ENCODE data around the gene IL17RA. TPM values are rescaled to one million over a fixed set of nuclear protein-coding genes. Genes with fewer than 3 reads are reported as not detected.
A peak's percentile ranks its signal among the peaks of the same experiment; 100 is the strongest.
"Not testable (repeated sequence)": the region's sequence is repeated elsewhere in the genome, so short reads cannot be mapped to it uniquely, and the experiment has no call there.

Gene IL17RA, protein sequence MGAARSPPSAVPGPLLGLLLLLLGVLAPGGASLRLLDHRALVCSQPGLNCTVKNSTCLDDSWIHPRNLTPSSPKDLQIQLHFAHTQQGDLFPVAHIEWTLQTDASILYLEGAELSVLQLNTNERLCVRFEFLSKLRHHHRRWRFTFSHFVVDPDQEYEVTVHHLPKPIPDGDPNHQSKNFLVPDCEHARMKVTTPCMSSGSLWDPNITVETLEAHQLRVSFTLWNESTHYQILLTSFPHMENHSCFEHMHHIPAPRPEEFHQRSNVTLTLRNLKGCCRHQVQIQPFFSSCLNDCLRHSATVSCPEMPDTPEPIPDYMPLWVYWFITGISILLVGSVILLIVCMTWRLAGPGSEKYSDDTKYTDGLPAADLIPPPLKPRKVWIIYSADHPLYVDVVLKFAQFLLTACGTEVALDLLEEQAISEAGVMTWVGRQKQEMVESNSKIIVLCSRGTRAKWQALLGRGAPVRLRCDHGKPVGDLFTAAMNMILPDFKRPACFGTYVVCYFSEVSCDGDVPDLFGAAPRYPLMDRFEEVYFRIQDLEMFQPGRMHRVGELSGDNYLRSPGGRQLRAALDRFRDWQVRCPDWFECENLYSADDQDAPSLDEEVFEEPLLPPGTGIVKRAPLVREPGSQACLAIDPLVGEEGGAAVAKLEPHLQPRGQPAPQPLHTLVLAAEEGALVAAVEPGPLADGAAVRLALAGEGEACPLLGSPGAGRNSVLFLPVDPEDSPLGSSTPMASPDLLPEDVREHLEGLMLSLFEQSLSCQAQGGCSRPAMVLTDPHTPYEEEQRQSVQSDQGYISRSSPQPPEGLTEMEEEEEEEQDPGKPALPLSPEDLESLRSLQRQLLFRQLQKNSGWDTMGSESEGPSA
- total RNA-seq (2021; ENCODE audit: unreplicated experiment) (11.7 TPM), Bru-seq, nascent RNA (percentile 62 among the genes with signal in this experiment), BruChase-seq, experiment 1, labeled RNA remaining after a 2-hour chase (percentile 73 among the genes with signal in this experiment), BruChase-seq, experiment 2, labeled RNA remaining after a 6-hour chase (percentile 70 among the genes with signal in this experiment)
- polyA plus RNA-seq (2012; ENCODE audit: insufficient read length): 9.1 TPM
- long read RNA-seq, partial matches to known transcripts: 4 of 26 reads
- long read RNA-seq, other reads (novel, unspliced or antisense): 22 of 26 reads

DNA sequence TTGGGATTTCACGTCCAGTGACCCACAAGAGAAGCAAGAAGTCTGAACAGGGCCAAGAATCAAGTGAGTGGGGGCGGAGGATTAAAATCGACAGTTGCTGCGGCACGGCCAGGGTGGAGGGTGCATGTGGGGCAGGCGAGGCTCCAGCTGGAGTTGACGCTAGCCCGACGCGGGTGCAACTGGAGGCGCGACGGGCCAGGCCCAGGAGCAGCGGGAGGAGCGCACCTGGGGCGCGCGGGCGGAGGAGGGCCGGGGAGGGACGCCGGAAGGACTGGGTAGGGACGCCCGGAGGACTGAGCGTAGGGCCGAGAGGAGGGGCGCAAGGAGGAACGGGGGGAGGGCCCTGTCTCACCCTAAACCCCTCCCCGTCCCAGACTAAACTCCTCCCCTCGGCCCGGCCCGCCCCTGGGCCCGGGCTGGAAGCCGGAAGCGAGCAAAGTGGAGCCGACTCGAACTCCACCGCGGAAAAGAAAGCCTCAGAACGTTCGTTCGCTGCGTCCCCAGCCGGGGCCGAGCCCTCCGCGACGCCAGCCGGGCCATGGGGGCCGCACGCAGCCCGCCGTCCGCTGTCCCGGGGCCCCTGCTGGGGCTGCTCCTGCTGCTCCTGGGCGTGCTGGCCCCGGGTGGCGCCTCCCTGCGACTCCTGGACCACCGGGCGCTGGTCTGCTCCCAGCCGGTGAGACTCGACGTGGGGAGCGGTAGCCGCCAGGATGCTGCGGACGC lies at the start of gene IL17RA:
IL17RA (plus strand) TSS at position 447 of the 723 bp plus-strand sequence; CDS start at position 539, 92 bp downstream.
- peaks cover 11% of the 10 kb centered on the region for H3K4me1 ChIP-seq (ENCODE audit: control insufficient read depth, insufficient read depth, low read length)
- no TSS peak for BruUV-seq (replicated peaks)
- peak within 1 kb of the TSS; percentile 60 to 74 for H3K4me3 ChIP-seq (ENCODE audit: low read depth in 2 of 2, low read length in 2 of 2)
- no peaks in the 10 kb centered on the region for H3K36me3 ChIP-seq (ENCODE audit: control insufficient read depth, insufficient read depth, low read length)
- TF ChIP-seq SIN3A (IDR thresholded peaks at IDR 0.05; ENCODE audit: borderline replicate concordance, insufficient read depth, low read depth, low read length) (peak; percentile 19; the same call in 1 of the 2 replicates), POLR2AphosphoS5 (IDR thresholded peaks at IDR 0.05; ENCODE audit: low read depth, low read length) (peak; percentile 30; the same call in 1 of the 2 replicates)
- TF ChIP-seq, protein P1, sequence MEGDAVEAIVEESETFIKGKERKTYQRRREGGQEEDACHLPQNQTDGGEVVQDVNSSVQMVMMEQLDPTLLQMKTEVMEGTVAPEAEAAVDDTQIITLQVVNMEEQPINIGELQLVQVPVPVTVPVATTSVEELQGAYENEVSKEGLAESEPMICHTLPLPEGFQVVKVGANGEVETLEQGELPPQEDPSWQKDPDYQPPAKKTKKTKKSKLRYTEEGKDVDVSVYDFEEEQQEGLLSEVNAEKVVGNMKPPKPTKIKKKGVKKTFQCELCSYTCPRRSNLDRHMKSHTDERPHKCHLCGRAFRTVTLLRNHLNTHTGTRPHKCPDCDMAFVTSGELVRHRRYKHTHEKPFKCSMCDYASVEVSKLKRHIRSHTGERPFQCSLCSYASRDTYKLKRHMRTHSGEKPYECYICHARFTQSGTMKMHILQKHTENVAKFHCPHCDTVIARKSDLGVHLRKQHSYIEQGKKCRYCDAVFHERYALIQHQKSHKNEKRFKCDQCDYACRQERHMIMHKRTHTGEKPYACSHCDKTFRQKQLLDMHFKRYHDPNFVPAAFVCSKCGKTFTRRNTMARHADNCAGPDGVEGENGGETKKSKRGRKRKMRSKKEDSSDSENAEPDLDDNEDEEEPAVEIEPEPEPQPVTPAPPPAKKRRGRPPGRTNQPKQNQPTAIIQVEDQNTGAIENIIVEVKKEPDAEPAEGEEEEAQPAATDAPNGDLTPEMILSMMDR (IDR thresholded peaks at IDR 0.05): no peak
- peak; percentile 32 for DNase-seq (ENCODE audit: low read depth, low spot score)
- in situ Hi-C loops (cut with HindIII; ENCODE audit: low pct_unique_long_range_greater_than_20kb, low sequenced_read_pairs): no loop called here
- intact Hi-C loops (cut with micrococcal nuclease; ENCODE audit: unreplicated experiment): no loop called here
- peak; percentile 99 for ATAC-seq
- H3K27ac ChIP-seq (ENCODE audit: low read length): peak within 1 kb of the TSS; percentile 61
- CTCF ChIA-PET: no interaction called here
- no peaks in the 10 kb centered on the region for H3K9me3 ChIP-seq (ENCODE audit: control insufficient read depth, insufficient read depth, low read depth, low read length)
- POLR2A ChIA-PET: no interaction called here
- no peaks in the 10 kb centered on the region for H3K27me3 ChIP-seq (ENCODE audit: control insufficient read depth, insufficient read depth, low read length)

DNA sequence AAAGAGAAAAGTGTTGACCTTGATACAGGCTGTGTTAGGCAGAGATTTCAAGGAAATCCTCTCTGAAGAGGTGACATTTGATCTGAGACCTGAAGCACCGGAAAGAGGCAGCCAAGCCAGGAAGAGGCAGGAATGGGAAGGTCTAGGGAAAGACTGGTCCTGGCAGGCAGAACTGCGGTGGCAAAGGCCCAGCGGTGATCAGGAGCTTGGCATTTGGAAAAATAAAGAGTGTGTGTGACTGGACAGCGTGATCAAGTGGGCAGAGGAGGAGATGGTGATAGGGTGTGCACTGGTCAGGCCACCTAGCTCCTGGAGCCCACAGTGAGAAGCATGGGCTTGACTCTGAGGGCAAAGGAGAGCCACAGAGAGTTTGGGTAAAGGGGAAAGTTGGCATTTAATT lies 49.6 kb upstream of the IL17RA start:
- ChIA-PET POLR2A (no interaction called here), CTCF (no interaction called here)
- Histone ChIP-seq H3K9me3 (ENCODE audit: control insufficient read depth, insufficient read depth, low read depth, low read length) (no peaks in the 10 kb centered on the region), H3K4me3 (ENCODE audit: low read depth in 2 of 2, low read length in 2 of 2) (no peak overlapping the region), H3K27me3 (ENCODE audit: control insufficient read depth, insufficient read depth, low read length) (no peaks in the 10 kb centered on the region), H3K27ac (ENCODE audit: low read length) (no peak overlapping the region), H3K36me3 (ENCODE audit: control insufficient read depth, insufficient read depth, low read length) (no peaks in the 10 kb centered on the region), H3K4me1 (ENCODE audit: control insufficient read depth, insufficient read depth, low read length) (peaks cover 3% of the 10 kb centered on the region; the same call in 1 of the 2 replicates)
- DNase-seq (ENCODE audit: low read depth, low spot score) (no peak), ATAC-seq (no peak)
- in situ Hi-C loops (cut with HindIII; ENCODE audit: low pct_unique_long_range_greater_than_20kb, low sequenced_read_pairs): no loop called here
- BruUV-seq (replicated peaks): no TSS peak
- no peak for TF ChIP-seq POLR2AphosphoS5 (IDR thresholded peaks at IDR 0.05; ENCODE audit: low read depth, low read length)
- TF ChIP-seq TCF7L2 (IDR thresholded peaks at IDR 0.05; ENCODE audit: low read depth, low read length): no peak
- TF ChIP-seq, protein P1 (IDR thresholded peaks at IDR 0.05): no peak
- no peak for TF ChIP-seq SIN3A (IDR thresholded peaks at IDR 0.05; ENCODE audit: borderline replicate concordance, insufficient read depth, low read depth, low read length)
- TF ChIP-seq, protein P2, sequence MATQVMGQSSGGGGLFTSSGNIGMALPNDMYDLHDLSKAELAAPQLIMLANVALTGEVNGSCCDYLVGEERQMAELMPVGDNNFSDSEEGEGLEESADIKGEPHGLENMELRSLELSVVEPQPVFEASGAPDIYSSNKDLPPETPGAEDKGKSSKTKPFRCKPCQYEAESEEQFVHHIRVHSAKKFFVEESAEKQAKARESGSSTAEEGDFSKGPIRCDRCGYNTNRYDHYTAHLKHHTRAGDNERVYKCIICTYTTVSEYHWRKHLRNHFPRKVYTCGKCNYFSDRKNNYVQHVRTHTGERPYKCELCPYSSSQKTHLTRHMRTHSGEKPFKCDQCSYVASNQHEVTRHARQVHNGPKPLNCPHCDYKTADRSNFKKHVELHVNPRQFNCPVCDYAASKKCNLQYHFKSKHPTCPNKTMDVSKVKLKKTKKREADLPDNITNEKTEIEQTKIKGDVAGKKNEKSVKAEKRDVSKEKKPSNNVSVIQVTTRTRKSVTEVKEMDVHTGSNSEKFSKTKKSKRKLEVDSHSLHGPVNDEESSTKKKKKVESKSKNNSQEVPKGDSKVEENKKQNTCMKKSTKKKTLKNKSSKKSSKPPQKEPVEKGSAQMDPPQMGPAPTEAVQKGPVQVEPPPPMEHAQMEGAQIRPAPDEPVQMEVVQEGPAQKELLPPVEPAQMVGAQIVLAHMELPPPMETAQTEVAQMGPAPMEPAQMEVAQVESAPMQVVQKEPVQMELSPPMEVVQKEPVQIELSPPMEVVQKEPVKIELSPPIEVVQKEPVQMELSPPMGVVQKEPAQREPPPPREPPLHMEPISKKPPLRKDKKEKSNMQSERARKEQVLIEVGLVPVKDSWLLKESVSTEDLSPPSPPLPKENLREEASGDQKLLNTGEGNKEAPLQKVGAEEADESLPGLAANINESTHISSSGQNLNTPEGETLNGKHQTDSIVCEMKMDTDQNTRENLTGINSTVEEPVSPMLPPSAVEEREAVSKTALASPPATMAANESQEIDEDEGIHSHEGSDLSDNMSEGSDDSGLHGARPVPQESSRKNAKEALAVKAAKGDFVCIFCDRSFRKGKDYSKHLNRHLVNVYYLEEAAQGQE (IDR thresholded peaks at IDR 0.05; ENCODE audit: insufficient read depth in 1 of 2, low read depth in 2 of 2, low read length in 1 of 2): no peak
- intact Hi-C loops (cut with micrococcal nuclease; ENCODE audit: unreplicated experiment): no loop called here

DNA sequence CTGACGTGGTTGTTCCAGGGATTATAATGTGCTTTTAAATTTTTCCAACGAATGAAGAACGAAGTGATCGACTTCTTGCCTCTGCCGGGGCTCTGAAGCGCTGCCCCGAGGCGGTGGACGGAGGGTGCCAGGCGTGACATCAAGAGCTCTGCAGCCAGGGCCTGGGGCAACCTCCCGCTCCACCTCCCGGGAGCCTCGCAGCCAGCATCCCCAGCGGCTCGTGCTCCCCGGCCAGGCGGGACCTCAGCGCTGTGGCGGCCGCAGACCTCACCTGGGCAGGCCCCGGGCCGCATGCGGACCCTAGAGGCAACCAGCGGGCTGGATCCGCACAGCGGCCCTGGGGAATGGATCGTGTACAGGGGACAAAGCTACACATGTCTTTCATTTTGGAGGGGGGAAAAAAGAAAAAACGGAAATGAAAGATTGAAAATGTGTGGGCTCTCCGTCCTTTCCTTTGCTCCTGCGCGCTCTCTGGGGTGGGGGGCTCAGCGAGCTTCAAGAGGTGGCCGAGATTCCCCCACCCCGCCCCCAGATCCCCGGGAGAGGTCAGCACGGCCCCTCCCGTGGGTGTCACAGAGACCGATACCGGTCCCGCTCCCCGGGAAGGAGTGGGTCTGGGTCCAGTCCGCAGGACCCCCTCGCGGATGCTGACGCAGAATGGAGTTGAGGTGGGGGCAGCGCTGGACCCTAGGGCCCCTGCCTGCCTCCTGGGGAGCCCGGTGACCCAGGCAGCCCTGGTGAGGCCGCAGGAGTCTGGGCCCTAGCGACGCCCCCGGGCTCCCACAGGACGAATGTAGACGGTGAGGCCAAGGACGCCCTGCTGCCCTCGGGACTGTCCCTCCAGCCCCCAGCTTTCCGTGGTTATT lies 48.6 kb upstream of the IL17RA start:
- CTCF ChIA-PET, POLR2A ChIA-PET: not testable (repeated sequence)

More for the DNA sequence above, 48.6 kb upstream of the IL17RA start:
- H3K27me3 ChIP-seq (ENCODE audit: control insufficient read depth, insufficient read depth, low read length); H3K27ac ChIP-seq (ENCODE audit: low read length); H3K9me3 ChIP-seq (ENCODE audit: control insufficient read depth, insufficient read depth, low read depth, low read length); in situ Hi-C loops (cut with HindIII; ENCODE audit: low pct_unique_long_range_greater_than_20kb, low sequenced_read_pairs); H3K36me3 ChIP-seq (ENCODE audit: control insufficient read depth, insufficient read depth, low read length); intact Hi-C loops (cut with micrococcal nuclease; ENCODE audit: unreplicated experiment); H3K4me1 ChIP-seq (ENCODE audit: control insufficient read depth, insufficient read depth, low read length); DNase-seq (ENCODE audit: low read depth, low spot score); BruUV-seq (replicated peaks): not testable (repeated sequence)
- ATAC-seq: peak; percentile 65
- peak overlapping the region; percentile 26 to 34 for H3K4me3 ChIP-seq (ENCODE audit: low read depth in 2 of 2, low read length in 2 of 2)

All from Panc1 (cell line).